DMS53 treated with DMSO at 0.1 percent for 48 hours (cell line): ENCODE data around the gene ZNF512B.
A peak's percentile ranks its signal among the peaks of the same experiment; 100 is the strongest.
"Not testable (repeated sequence)": the region's sequence is repeated elsewhere in the genome, so short reads cannot be mapped to it uniquely, and the experiment has no call there.

Source experiments
- DNase-seq: peaks from one replicate; lab custom pipeline; 2025; ENCODE audit not compliant: unreplicated experiment; lab: John Stamatoyannopoulos, UW

ZNF512B gene

DNA sequence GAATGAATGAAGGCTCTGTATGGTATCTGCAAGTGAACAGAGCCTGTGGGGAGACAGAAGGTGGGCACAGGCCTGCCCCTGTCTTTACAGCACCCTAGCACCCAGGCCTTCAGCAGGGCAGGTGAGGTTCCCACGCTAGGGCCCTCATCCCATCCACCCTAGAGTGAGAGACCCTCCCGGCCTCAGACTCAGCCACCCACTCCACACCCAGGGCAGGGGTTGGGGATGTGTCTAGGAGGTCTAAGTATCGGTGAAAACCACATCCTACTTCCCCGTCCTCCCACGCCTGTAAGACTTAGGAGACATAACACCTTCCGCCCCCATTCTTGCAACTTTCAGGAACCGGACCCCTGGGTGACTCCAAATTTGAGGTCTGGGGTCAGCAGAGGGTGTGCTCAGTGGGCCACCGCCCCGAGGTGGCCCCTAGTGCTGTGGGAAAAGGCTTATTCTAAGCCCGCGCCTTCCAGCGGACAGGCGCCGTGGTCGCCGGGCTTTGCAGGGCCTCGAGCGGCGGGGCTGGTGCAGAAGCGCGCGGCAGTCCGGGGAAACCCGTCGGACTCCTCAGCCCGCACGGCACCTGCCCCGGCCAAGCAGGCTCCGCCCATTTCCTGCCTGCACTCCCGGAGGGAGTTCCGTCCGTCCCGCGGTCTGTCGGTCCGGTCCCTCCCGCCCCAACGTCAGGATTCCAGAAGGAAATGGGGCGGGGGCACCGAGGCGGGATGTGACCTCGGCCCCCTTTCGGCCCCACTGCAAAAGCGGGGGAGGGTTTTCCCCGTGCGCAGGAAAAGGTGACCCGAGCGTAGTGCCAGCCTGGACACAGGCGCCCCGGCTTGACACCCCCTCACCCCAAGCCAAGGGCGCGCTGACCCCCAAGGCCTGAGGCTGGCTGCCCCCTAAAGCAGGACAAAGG lies 8.8 kb upstream of the ZNF512B start:
- peak; percentile 66 for DNase-seq

DNA sequence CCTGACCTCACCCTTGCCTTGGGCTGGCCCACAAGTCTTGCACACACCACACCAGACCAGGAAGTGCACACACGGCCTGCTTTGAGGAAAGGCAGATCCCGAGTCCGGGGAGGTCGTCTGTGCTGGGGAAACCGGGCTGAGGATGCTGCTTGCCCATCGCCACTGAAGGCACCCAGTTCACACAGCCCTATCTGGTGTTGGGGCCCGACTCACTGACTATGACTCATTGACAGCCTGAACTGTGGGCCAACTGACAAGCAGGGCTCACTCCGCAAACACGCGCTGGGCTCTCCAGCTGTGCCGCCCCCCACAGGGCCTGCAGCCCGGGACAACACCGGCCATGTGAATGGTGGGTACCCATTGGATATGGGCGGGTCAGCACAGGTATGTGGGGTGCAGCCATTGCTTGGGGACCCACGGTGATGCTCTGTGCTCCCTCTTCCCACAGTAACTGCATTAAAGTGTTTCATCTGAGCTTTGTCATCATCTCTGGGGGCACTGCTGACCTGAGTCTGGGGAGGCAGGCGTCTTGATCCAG lies 8.1 kb upstream of the ZNF512B start:
- no peak for DNase-seq

GRCh38 chr20:63976980-63977738 lies 7.4 kb upstream of the ZNF512B start:
- no peak for DNase-seq

DNA sequence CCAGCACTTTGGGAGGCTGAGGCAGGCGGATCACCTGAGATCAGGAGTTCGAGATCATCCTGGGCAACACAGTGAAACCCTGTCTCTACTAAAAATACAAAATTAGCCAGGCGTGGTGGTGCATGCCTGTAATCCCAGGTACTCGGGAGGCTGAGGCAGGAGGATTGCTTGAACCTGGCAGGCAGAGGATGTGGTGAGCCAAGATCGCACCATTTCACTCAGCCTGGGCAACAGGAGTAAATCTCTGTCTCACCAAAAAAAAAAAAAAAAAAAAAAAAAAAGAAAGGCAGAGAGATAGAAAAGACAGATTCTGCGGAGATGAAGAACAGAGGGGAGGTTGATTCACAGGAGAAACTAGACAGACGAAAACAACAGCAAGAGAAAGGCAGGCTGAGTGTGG lies 6.8 kb upstream of the ZNF512B start:
- DNase-seq, result not testable (repeated sequence)

- DNase-seq, result peak; percentile 49
Measured at GRCh38 chr20:63974402-63975200, 4.9 kb upstream of the ZNF512B start.

- DNase-seq, result peak; percentile 75
Measured at GRCh38 chr20:63973636-63974401, 4.1 kb upstream of the ZNF512B start.

GRCh38 chr20:63973160-63973479 lies 3.4 kb upstream of the ZNF512B start:
- DNase-seq, result no peak

DNA sequence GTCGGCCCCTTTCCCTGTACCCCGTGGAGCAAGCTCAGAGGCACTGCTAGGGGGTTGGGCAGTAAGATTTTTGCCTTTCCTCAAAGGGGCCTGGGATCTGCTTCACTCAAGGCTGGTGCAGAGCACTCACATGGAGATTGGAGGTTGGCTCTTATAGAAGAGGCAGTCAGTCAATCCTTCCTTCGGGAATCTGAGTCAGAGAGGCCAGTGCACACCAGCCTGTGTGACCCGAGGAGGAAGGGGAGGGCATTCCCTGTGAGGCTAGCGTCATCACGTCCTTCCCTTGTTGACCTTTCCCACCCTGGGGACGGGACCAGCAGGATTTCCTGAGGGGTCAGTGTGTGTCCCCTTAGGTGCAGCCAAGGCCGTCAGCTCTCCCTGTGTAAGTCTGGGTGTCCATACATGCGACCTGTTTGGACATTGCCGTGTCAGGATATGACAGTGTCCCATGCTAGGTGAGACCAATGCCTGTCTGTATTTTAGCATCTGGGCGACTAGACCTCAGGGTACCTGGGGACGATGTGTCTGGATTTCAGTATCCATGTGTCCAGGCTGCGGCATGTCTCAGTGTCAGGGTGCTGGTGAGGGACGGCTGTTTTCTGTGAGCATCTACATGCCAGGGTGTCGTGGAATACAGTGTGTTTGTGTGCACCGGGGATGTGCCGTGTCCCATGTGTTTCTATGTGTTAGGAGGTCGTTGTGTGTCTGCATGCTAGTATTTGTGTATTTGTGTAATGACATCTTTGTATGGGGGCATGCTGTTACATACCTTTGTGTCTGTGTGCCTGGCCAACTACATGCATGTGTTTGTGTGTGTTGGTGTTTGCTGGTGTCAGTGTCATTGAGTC lies 2.8 kb upstream of the ZNF512B start:
- no peak for DNase-seq

GRCh38 chr20:63971960-63972311 lies 2.2 kb upstream of the ZNF512B start:
- DNase-seq, result not testable (repeated sequence)

- DNase-seq, result no peak
Measured at GRCh38 chr20:63970714-63971431, 1.1 kb upstream of the ZNF512B start.

DNA sequence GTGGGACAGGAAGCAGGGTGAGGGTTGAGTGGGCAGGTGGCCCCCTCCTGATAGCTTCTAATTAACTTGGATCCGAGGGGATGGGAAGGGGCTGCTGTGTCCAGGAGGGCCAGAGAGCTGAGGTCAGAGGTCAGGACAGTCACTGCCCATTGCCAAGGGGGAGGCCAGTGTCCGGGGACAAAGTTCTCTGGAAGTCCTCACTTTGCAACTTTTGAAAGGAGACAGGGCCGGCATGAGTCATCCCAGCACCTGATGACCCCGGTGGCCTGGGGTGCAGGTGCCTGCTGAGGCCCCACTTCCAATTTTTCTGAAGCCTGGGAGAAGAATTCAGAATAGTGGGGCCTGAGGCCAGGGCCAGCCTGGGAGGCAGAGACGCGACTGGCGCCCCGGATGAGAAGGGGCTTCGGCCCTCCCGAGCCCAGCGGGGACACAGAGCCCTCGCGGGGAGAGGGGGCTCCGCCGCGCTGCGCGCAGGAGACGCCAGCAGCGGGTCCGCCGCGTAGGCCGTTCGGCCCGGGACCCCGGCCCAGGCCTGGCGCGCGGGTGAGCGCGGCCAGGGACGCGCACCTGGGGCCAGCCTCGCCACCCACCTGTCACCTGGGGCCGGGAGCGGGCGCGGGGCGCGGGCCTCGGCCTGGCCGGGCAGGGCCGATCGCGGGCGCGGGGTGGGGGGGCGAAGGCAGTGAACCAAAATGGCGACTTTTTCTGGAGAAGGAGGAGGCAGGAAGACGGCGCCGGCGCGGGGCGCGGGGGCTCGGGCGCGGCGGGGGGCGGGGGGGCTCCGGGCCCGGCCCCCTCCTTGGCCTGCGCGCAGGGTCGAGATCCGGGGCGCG lies 586 bp downstream of the ZNF512B start:
- no peak for DNase-seq

DNA sequence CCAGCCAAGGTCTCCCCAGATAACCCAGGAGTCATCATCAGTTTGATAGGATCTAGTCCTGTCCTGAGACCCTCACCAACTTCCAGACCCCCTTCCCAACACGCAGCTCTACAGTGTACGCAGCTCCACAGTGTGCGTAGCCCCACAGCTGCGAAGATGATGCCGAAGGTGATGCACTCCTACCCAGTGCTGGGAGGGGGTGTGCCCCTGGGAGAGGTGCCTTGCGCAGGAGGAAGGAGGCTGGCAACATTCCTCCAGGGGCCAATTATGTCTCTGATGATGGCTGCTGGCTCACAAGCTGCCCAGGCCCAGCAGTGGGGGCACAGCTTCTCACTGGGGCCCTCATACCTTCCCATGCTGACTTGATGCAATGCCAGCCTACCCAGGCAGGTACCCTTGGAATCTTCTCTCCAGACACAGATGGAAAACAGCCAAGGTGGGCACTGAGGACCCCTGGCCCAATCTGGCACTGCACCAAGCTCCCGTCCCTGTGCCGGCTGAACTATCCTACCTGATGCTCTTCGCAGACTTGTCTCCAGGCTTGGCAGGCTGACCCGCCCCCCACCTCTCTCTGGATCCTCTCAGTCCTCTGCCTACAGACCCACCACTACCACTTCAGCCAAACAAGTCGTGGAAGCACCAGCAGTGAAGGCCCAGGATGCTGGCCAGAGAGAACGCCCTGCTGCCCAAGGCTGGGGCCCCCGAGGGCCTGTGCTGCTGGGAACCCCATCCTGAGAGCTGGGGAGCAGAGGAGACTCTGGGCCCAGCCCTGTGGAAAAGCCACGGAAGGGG lies 1.4 kb downstream of the ZNF512B start:
- DNase-seq, result no peak

DNA sequence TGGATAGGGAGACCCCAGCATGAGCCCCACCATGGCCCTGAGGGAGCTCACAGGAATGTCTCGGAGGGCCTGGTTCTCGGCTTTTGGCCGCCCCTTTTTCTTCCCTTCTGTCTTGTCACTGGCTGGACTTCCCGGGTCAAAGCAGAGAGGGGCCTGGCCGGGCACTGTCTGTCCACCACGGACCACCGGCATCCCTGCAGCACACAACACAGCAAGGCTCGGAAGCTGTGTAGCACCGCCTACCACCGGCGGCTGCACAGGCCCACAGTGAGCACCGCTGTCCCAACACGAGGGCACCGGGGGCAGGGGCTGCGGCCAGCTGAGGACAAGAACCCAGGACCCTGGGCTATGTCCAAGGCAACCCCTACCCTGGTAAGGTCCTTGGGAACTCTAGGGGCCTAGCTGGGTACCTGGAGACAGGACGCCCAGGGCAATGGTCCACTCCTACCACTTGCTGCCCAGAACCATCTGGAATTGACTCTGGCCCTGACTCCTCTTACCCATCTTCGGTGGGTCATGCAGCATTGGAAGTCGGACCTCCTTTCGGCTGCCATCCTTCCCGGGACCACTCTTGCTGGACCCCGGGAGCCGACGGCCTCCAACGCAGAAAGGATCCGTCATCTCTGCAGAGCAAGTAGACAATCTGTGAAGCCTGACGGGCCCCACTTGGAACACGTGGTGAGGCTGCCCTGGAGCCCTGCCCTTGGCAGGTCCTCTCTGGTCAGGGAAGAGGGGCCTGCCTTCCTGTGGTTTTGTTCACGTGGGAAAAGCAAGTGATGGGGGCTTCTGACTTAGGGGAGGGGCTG lies 2.2 kb downstream of the ZNF512B start:
- no peak for DNase-seq

DNA sequence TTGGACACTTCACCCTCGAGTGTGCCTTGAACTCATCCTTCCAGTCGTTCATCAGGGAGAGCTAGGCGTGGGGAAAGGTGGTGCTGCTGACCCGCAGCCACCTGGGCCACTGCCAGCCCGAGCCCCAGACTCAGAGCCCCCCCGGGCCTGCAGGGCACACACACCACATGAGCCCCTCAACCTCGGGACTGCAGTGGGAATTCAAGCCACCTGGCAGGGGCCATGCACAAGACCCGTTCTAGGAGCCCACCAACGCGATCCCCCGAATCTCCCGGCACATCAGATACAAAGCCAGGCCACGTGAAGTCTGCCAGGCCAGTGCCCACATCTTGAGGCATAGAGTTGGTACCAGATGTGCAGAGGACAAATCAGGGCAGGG lies 2.8 kb downstream of the ZNF512B start:
- DNase-seq, result no peak

GRCh38 chr20:63966172-63966943 lies 3.4 kb downstream of the ZNF512B start:
- no peak for DNase-seq

GRCh38 chr20:63964412-63964811 lies 5.3 kb downstream of the ZNF512B start:
- no peak for DNase-seq
